ENCODE measurements around the gene SORCS2. TPM values are rescaled to one million over a fixed set of nuclear protein-coding genes. Genes with fewer than 3 reads are reported as not detected.

SORCS2 gene
- total RNA-seq, 1 experiment from 2014 or later, result 4.1 TPM

GRCh38 chr4:7302781-7303404 is 110.6 kb downstream of the SORCS2 start:
- ChIA-PET POLR2A (ENCODE audit: unreplicated experiment) (no interaction called here), CTCF (no interaction called here)
- no peaks in the 10 kb centered on the region for H3F3A ChIP-seq (ENCODE audit: low read length, unreplicated experiment)
- no peak for TF ChIP-seq EZH2phosphoT487 (IDR thresholded peaks at IDR 0.05; ENCODE audit: borderline replicate concordance, low read length)
- TF ChIP-seq CTCF (conservative IDR thresholded peaks at IDR 0.05; ENCODE audit: low read depth, low read length), result no peak
- no peak for TF ChIP-seq EZH2 (IDR thresholded peaks at IDR 0.05; ENCODE audit: low read length, unreplicated experiment)
- H4K20me1 ChIP-seq (ENCODE audit: low read length), result no peaks in the 10 kb centered on the region
- no peaks in the 10 kb centered on the region for H3K9me2 ChIP-seq (replicated peaks; ENCODE audit: low read length)
- no peak overlapping the region for H3K27ac ChIP-seq (ENCODE audit: low read length)
- no peaks in the 10 kb centered on the region for H3K27me3 ChIP-seq (ENCODE audit: low read length)
- ATAC-seq (no peak), DNase-seq (no peak)
- no peaks in the 10 kb centered on the region for H3K9me3 ChIP-seq (ENCODE audit: low read length)
- no TSS peak for BruUV-seq (replicated peaks)
- H3K79me2 ChIP-seq (ENCODE audit: low read length), result no peaks in the 10 kb centered on the region
- no peak overlapping the region for H3K4me2 ChIP-seq (ENCODE audit: low read length)
- H2AFZ ChIP-seq (ENCODE audit: low read length), result no peak overlapping the region
- intact Hi-C loops (cut with micrococcal nuclease), result no loop called here
- H3K9ac ChIP-seq (ENCODE audit: low read length), result no peak overlapping the region
- H3K36me3 ChIP-seq (ENCODE audit: low read depth, low read length), result no peaks in the 10 kb centered on the region
- H3K4me1 ChIP-seq (ENCODE audit: insufficient read depth, low read length), result no peaks in the 10 kb centered on the region
- H3K4me3 ChIP-seq (ENCODE audit: low read length), result no peak overlapping the region

GRCh38 chr4:7303561-7303960 is 111.2 kb downstream of the SORCS2 start:
- no peaks in the 10 kb centered on the region for H4K20me1 ChIP-seq (ENCODE audit: low read length)
- CTCF ChIA-PET, result no interaction called here
- no peak overlapping the region for H3K4me3 ChIP-seq (ENCODE audit: low read length)
- H3K36me3 ChIP-seq (ENCODE audit: low read depth, low read length), result no peaks in the 10 kb centered on the region
- H3K9ac ChIP-seq (ENCODE audit: low read length), result no peak overlapping the region
- H3K27me3 ChIP-seq (ENCODE audit: low read length), result no peaks in the 10 kb centered on the region
- no peaks in the 10 kb centered on the region for H3K9me2 ChIP-seq (replicated peaks; ENCODE audit: low read length)
- intact Hi-C loops (cut with micrococcal nuclease), result no loop called here
- no peak overlapping the region for H3K4me2 ChIP-seq (ENCODE audit: low read length)
- no TSS peak for BruUV-seq (replicated peaks)
- H3K79me2 ChIP-seq (ENCODE audit: low read length), result no peaks in the 10 kb centered on the region
- POLR2A ChIA-PET (ENCODE audit: unreplicated experiment), result no interaction called here
- no peak overlapping the region for H2AFZ ChIP-seq (ENCODE audit: low read length)
- H3K4me1 ChIP-seq (ENCODE audit: insufficient read depth, low read length), result no peaks in the 10 kb centered on the region
- TF ChIP-seq EZH2 (IDR thresholded peaks at IDR 0.05; ENCODE audit: low read length, unreplicated experiment) (no peak), EZH2phosphoT487 (IDR thresholded peaks at IDR 0.05; ENCODE audit: borderline replicate concordance, low read length) (no peak)
- DNase-seq (no peak), ATAC-seq (no peak)
- H3F3A ChIP-seq (ENCODE audit: low read length, unreplicated experiment), result no peaks in the 10 kb centered on the region
- H3K27ac ChIP-seq (ENCODE audit: low read length), result no peak overlapping the region
- H3K9me3 ChIP-seq (ENCODE audit: low read length), result no peaks in the 10 kb centered on the region

GRCh38 chr4:7304436-7304835 is 112.1 kb downstream of the SORCS2 start:
- H3K9ac ChIP-seq (ENCODE audit: low read length), result no peak overlapping the region
- intact Hi-C loops (cut with micrococcal nuclease), result no loop called here
- no peak overlapping the region for H3K4me3 ChIP-seq (ENCODE audit: low read length)
- DNase-seq (no peak), ATAC-seq (no peak)
- H4K20me1 ChIP-seq (ENCODE audit: low read length), result no peaks in the 10 kb centered on the region
- no peaks in the 10 kb centered on the region for H3F3A ChIP-seq (ENCODE audit: low read length, unreplicated experiment)
- no peaks in the 10 kb centered on the region for H3K27me3 ChIP-seq (ENCODE audit: low read length)
- no TSS peak for BruUV-seq (replicated peaks)
- no peaks in the 10 kb centered on the region for H3K36me3 ChIP-seq (ENCODE audit: low read depth, low read length)
- no peak overlapping the region for H3K27ac ChIP-seq (ENCODE audit: low read length)
- no peaks in the 10 kb centered on the region for H3K79me2 ChIP-seq (ENCODE audit: low read length)
- no peaks in the 10 kb centered on the region for H3K9me2 ChIP-seq (replicated peaks; ENCODE audit: low read length)
- H3K4me2 ChIP-seq (ENCODE audit: low read length), result no peak overlapping the region
- no peaks in the 10 kb centered on the region for H3K4me1 ChIP-seq (ENCODE audit: insufficient read depth, low read length)
- POLR2A ChIA-PET (ENCODE audit: unreplicated experiment), result no interaction called here
- no peaks in the 10 kb centered on the region for H3K9me3 ChIP-seq (ENCODE audit: low read length)
- TF ChIP-seq CTCF (conservative IDR thresholded peaks at IDR 0.05; ENCODE audit: low read depth, low read length), result no peak
- TF ChIP-seq EZH2phosphoT487 (IDR thresholded peaks at IDR 0.05; ENCODE audit: borderline replicate concordance, low read length), result no peak
- TF ChIP-seq EZH2 (IDR thresholded peaks at IDR 0.05; ENCODE audit: low read length, unreplicated experiment), result no peak
- H2AFZ ChIP-seq (ENCODE audit: low read length), result no peak overlapping the region
- CTCF ChIA-PET, result no interaction called here

Data from PC-3 (cell line).